ENCODE measurements around the gene CCDC157.

CCDC157 gene

GRCh38 chr22:30404307-30404706 lies 47.5 kb downstream of the CCDC157 start:
- TF ChIP-seq CTCF (IDR thresholded peaks at IDR 0.05; ENCODE audit: borderline replicate concordance, insufficient read depth, low read depth, low read length) = no peak
- no peak overlapping the region for H3K4me3 ChIP-seq (ENCODE audit: low read depth, low read length)

GRCh38 chr22:30405731-30406130 lies 48.9 kb downstream of the CCDC157 start:
- no peak for TF ChIP-seq CTCF (IDR thresholded peaks at IDR 0.05; ENCODE audit: borderline replicate concordance, insufficient read depth, low read depth, low read length)
- no peak overlapping the region for H3K4me3 ChIP-seq (ENCODE audit: low read depth, low read length)

GRCh38 chr22:30406400-30406799 lies 49.6 kb downstream of the CCDC157 start:
- no peak overlapping the region for H3K4me3 ChIP-seq (ENCODE audit: low read depth, low read length)
- TF ChIP-seq CTCF (IDR thresholded peaks at IDR 0.05; ENCODE audit: borderline replicate concordance, insufficient read depth, low read depth, low read length) = no peak

- H3K4me3 ChIP-seq (ENCODE audit: low read depth, low read length) = no peak overlapping the region
- no peak for TF ChIP-seq CTCF (IDR thresholded peaks at IDR 0.05; ENCODE audit: borderline replicate concordance, insufficient read depth, low read depth, low read length)
Measured at GRCh38 chr22:30408388-30409102, 51.7 kb downstream of the CCDC157 start.

GRCh38 chr22:30411780-30412179 lies 55.0 kb downstream of the CCDC157 start:
- no peak for TF ChIP-seq CTCF (IDR thresholded peaks at IDR 0.05; ENCODE audit: borderline replicate concordance, insufficient read depth, low read depth, low read length)

DNA sequence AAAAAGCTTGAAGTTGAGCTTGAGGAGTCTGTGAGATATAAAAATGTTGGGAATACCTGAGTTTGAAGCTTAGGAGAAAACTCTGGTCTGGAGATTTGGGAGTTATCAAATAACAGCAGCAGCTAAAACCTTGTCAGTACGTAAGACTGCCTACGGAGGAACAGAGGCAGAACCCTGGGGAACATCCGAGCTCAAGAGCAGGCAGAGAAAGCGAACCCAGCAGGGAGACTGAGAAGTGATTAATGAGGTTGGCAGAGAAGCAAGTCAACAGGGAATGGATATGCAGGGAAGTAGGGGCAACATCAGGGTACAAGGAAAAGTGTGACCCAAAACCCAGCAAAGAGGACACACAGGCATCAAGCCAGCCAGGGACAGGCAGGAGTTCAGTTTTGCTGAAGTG lies 56.2 kb downstream of the CCDC157 start:
- no peak for TF ChIP-seq CTCF (IDR thresholded peaks at IDR 0.05; ENCODE audit: borderline replicate concordance, insufficient read depth, low read depth, low read length)
- H3K4me3 ChIP-seq (ENCODE audit: low read depth, low read length) = no peak overlapping the region

More at GRCh38 chr22:30411780-30412179, 55.0 kb downstream of the CCDC157 start:
- H3K4me3 ChIP-seq (ENCODE audit: low read depth, low read length) = no peak overlapping the region

Measured in GM12875 (cell line).